Upper lobe of left lung (tissue), 4 donors: ENCODE data around the gene SUGP1.

Source experiments
- CTCF ChIP-seq, 6 experiments: fragments of 450-650 bp in 4 of 6; fragments of 200-600 bp in 2 of 6; sonication (generic) in 2 of 6; IDR thresholded peaks; one replicate each; pipeline ENCODE4 v1.5.1; 2016 to 2019; ENCODE audit warnings: antibody characterized with exemption in 6 of 6
- POLR2A ChIP-seq, 4 donors: fragments of 450-650 bp; IDR thresholded peaks; one replicate each; pipeline ENCODE4 v1.5.1; 2016 to 2017; ENCODE audit warnings: antibody characterized with exemption in 4 of 4, mild to moderate bottlenecking in 2 of 4
- POLR2AphosphoS5 ChIP-seq, 2 donors: sonication (generic); formaldehyde crosslinking; IDR thresholded peaks; one replicate each; pipeline ENCODE4 v1.5.1; 2017; ENCODE audit warnings: antibody characterized with exemption in 2 of 2

DNA sequence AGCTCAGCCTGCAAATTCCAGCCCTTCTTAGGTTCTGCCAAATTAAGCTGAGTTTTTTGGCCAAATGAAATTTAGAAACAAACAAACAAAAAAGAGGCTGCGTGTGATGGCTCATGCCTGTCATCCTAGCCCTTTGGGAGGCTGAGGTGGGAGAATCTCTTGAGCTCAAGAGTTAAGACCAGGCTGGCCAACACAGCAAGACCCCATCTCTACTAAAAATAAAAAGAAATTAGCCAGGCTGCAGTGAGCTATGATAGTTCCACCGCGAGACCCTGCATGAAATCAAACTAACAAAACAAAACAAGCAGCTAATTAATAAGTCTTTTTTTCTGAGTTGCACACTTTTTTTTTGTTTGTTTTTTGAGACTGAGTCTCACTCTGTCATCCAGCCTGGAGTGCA, 90.6 kb downstream of the SUGP1 start:
- TF ChIP-seq CTCF (IDR thresholded peaks at IDR 0.05) (no peak), POLR2A (IDR thresholded peaks at IDR 0.05) (no peak), POLR2AphosphoS5 (IDR thresholded peaks at IDR 0.05) (no peak)
